DMS 273 treated with DMSO at 0.1 percent for 48 hours (cell line): ENCODE data around the gene SH3D19.
"Not testable (repeated sequence)": the region's sequence is repeated elsewhere in the genome, so short reads cannot be mapped to it uniquely, and the experiment has no call there.

Experiments
- DNase-seq: peaks from one replicate; lab custom pipeline; 2025; lab: John Stamatoyannopoulos, UW

The SH3D19 gene

DNA sequence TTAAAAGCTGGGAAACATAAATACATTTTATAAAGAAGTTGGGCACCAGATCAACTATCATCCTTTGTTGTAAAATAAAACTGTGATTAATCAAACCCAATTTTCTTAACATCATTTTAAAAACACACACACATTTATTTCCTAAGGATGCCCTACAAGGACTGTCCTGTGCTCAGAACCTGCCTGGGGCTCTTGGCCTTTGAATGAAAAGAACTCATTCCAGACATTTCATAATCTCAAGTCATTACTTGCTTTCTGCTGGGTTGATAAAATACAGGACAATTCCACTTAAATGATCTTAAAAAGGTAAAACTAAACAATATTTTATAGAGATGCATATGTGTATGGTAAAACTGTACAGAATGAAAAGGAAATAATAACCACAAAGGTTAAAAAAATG lies 2.8 kb downstream of the SH3D19 start:
- DNase-seq, result no peak

DNA sequence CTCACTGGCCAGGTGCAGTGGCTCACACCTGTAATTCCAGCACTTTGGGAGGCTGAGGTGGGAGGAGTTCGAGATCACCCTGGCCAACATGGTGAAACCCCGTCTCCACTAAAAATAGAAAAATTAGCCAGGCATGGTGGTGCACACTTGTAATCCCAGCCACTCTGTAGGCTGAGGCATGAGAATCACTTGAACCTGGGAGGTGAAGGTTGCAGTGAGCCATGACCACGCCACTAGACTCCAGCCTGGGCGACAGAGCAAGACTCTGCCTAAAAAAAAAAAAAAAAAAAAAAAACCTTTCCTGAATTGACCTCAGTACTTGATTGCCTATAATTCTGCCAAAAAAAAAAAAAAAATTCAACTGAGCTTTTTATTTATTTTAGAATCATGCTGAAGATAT lies 3.2 kb downstream of the SH3D19 start:
- not testable (repeated sequence) for DNase-seq

DNA sequence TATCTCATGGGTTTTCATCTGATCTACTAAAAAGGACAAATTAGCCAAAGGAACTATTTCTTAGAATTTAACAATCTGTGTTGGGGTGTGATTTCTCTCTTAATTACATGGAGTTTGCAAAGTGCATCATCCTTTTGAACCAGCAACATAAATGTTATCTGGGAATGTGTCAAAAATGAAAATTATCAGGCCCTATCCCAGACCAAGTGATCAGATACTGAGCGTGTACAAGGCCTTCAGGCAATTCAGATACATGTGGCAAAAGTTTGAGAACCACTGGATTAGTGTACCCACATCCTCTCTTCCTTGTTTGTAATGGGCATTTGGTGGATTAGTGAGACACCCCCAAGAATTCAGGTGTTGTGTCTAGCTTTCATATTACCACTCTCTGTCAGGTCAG lies 3.8 kb downstream of the SH3D19 start:
- DNase-seq, result no peak

DNA sequence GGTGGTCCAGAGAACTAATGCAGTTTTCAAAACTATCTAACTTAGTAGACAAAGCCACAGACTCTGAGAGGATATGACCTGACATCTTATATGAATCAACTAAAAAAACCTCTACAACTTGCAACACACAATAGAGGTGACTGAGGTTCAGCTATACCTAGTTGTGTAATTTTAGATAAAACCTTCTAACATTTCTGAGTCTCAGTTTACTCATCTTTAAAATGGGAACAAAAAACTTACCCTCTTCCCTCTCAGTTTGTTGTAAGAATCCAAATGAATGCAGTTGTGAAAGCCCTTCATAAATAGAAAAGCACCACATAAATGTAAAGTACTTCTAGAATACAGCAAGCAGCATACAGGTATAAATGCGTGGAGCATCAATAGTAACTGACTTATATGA lies 5.9 kb downstream of the SH3D19 start:
- no peak for DNase-seq

DNA sequence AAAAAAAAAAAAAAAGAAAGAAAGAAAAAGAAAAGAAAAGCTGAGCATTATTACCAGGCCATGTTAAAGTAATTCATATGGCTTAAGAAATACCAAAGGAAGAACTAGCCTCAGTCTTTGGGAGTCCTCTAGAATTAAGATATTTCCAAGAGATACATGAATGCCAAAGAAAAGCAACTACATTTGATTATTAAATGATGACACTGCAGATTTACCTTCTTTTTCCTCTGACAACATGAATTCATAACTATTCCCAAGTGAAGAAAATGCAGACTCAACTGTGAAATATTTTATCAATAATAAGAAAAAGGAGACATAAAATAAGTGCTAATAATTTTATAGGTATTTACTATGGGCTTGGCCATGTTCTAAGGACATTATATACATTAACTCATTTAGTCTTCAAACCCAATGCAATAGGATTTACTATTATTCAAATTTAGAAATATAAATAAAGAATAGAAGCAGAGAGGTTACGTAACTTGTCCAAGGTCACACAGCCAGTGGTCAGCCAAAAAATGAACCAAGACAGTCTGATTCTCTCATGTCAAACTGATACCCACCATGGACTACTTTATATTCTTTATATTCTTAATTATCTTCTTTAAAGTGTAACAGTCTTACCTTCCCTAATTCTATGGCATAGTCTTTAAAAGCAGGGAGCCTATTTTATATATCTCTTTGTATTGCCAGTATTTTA lies 6.9 kb downstream of the SH3D19 start:
- DNase-seq, result no peak

DNA sequence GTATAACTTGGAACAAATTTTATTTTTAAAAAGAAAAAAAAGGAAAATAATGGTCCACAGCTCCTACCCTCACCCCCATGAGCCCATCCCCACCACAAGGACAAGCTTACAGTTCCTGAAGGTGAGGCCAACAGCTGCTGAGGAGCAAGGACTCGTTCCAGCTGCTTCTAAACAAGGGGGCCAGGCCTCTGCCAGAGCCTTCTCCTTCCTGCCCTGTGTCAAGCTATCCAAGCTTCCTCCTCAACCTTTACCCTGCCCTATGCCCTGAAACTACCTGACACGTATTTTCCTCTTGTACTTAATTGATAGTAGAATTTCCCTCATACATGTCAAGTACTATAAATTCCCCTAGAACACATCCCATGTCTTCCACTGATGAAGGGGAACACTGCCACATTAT lies 8.8 kb downstream of the SH3D19 start:
- no peak for DNase-seq

DNA sequence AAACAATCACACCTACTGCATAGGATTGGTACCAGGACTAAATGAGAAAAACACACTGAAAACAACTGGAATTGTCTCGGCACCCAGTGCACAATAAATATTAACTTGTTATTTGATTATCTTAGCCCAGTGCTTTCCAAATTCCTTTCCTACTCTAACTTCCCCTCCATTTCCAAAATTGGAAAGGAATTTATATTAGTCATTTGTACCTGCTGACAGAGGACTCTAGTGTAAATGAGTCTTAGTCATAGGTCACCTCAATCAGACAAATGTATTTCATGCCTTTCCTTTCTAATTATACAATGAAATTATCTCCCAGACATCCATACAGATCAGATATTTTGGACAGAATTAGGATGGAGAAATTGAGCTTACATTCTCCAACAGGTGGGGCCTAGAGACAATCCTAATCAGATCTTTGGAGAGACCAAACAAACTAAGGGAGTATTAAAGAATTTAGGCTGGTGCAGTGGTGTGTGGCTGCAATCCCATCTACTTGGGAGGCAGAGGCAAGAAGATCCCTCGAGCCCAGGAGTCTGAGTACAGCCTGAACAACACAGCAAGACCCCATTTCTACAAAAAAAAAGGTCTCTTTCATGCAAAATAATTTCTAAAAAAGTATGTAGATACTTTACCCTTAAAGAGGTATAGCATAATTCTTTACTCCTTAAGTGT lies 10.1 kb downstream of the SH3D19 start:
- DNase-seq, result no peak

DNA sequence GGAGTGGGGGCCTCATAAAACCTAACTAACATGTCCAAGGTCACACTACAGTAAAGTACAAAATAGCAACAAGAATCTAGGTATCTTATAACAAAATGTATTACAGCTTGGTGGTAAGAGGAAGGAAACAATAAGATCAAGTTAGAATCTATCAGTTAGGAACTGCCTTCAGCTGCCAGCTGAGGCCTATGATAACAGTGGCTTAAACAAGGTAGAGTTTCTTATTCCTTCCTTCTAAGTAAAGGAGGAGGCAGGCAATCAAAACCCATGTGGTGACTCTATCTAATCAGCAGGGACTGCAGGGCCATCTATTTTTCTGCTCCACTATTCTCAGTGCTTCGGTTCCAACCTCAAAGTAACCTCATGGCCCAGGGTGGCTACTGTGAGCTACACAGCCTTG lies 10.9 kb downstream of the SH3D19 start:
- DNase-seq, result no peak

DNA sequence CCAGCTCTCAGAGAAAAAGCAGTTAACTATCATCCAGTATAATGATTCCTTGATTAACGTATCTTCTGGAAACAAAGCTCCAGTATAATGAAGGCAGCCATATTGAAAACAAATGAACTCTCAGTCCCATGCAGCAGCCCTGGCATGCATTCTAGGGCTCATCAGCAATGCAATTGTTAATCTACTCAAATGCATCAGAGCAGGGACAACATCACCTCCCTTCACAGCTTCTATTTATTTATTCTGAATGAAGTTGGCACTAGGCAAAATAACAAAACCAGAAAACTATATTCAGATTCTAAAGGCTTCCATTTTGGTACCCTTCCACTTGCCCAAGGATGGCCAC lies 11.4 kb downstream of the SH3D19 start:
- no peak for DNase-seq

DNA sequence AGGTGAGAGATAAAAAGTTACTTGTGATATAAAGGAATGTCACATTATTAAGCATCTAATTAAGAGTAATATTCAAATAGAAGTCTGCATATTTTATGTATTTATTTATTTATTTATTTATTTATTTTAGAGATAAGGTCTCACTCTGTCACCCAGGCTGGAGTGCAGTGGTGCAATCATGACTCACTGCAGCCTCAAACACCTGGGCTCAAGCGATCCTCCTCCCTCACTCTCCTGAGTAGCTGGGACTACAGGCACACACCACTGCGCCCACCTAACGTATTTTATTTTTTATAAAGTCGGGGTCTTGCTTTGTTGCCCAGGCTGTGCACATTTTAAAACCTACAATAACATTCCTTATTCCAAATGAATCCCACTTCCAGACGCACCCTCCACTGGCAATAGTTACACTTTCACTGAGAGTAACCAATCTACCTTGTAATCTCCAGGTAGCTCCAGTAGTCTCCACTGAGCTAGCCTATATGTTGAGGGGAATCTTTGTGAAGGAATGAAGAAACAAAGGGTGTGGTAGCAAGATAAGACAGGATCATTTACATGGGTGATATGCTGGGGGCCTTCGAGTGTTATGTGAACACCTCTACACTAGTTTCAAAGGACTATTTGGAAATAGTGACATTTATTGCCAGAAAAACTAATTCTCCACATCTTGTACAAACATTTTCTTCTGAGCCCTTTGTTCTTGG lies 11.9 kb downstream of the SH3D19 start:
- DNase-seq, result no peak

DNA sequence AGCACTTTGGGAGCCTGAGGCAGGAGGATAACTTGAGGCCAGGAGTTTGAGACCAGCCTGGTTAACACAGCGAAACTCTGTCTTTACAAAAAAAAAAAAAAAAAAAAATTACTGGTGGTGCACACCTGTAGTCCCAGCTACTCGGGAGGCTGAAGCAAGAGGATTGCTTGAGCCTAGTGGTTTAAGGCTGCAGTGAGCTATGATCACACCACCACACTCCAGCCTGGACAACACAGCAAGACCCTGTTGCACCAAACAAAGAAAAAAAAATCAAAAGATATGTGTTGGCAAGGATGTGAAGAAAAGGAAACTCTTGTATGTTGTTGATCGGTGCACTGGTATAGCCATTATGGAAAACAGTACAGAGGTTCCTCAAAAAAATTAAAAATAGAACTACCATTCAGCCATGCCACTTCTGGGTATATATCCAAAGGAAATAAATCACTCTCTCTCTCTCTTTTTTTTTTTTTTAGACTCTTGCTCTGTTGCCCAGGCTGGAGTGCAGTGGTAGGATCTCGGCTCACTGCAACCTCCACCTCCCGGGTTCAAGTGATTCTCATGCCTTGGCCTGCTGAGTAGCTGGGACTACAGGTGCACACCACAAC lies 15.2 kb downstream of the SH3D19 start:
- DNase-seq, result no peak

DNA sequence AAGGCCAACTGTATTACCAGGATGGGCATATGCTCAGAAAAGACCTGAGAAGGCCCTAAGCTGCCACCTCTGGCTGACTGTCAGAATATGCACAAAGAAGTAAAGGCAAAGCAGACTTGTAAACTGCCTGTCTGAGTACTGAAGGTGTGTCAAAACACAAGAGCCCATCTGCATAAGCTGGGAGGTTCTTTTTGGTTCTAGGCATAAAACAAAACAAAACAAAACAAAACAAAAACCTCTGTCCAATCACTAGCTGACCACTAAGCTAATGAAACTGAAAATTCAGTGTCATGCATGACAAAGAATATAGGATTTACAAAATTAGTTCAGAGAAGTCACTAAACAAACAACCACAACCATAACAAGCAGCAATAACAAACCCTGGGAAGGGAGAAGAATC lies 20.6 kb downstream of the SH3D19 start:
- peak; percentile 28 for DNase-seq

DNA sequence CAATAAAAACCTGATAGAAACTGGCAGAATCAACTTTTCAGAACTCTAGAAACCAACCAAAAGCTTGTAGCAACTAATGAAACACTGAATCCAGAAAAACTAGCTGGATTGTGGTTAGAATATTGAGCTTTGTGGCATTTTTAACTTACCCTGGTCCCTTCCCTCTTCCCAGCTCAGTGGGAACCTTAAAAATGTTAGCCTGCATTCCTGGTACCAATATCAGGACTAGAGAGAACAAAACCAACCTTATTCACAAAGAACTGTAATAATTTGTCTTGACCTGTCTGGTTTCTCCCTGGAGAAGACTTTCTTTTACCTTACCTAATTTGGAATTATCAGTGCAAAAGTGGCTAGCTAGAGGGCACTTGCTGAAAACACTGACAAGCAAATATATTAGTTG lies 21.2 kb downstream of the SH3D19 start:
- DNase-seq, result no peak

DNA sequence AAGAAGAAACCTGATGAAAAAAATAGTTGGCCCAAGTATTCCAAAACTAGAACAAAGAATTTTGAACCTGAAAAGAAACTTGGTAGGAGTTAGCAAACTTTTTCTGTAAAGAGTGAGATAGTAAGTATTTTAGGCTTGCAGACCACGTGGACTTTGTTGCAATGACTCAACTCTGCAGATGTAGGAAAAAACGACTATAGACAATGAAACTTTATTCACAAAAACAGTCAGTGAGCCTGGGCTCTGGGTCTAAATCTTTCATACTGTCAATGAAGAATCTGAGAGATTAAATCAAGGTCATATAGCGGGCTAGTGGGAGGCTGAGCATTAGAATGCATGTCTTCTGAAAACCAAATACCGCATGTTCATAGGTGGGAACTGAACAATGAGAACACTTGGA lies 23.0 kb downstream of the SH3D19 start:
- no peak for DNase-seq

DNA sequence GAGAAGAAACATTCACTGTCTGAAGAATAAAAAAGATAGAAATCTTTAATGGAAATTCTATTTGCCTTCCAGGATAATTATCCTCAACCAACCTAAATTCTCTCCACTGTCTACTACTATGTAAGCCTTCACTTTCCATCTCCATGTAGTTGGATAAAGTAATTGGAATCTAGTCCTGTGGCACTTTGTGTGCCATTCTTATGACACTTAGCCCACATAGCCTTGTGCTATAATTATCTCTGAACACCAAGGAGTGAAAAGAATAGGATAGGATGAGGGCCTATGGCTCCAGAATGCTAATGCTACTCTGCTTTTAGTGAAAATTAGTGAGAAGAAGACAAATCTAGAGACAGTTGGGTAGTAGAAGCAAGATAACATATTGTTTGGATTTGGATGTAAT lies 28.2 kb downstream of the SH3D19 start:
- no peak for DNase-seq

DNA sequence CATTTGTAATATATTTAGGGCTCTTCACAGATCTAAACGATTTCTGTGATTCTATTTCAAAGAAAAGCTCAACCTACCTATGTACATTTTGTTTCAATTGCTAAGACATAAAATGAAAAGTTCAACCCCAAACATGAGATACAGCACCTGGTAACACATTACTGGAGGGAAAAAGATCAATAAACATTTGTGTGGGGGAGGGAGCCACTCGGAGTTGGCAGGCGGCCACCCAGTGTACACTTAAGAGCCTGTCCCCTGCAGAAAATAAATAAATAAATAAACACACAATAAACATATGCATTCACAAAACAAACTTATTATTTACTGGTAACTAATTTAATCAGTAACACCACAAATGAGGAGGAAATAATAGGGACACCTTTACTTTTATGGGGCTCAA lies 29.2 kb downstream of the SH3D19 start:
- DNase-seq, result no peak

DNA sequence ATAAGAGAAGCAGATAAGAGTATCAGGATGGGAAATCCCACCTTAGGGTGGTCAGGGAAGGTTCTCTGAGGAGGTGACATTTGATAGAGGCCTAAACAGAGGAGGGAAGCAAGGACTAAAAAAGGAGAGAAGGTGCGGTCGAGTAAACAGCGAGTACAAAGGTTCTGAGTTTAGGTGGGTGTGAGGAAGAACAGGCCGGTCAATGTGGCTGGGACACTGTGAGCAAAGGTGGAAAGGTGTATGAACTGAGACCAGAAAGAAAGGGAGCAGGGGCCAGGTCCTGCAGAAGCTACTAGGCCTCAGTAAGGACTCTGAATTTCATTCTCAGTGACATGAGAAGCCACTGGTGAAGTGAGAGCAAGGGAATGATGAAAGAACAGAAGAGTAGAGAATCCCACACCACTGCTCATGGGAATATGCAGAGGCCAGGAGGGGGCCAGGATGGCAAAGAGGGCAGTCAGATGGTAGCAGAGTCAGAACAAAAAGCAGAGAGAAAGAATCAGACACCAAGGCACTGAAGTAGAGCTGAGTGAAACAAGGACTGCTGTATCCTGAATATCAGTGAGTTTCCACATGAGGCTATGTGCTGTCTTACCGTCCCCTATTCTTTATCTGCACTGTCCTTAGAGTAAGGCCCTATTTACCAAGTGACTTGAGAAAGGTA lies 30.4 kb downstream of the SH3D19 start:
- DNase-seq, result no peak

DNA sequence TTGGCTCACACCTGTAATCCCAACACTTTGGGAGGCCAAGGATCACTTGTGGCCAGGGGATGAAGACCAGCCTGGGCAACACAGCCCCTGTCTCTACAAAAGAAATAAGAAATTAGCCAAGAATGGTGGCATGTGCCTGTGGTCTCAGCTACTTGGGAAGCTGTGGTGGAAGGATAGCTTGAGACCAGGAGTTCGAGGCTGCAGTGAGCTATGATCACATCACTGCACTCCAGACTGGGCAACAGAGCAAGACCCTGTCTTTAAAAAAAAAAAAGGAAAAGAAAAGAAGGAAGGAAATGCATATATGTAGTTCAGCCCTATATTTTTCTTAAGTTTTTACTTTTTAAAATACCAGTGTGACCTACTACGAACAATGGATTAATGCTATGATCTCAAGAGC lies 33.4 kb downstream of the SH3D19 start:
- DNase-seq, result no peak

DNA sequence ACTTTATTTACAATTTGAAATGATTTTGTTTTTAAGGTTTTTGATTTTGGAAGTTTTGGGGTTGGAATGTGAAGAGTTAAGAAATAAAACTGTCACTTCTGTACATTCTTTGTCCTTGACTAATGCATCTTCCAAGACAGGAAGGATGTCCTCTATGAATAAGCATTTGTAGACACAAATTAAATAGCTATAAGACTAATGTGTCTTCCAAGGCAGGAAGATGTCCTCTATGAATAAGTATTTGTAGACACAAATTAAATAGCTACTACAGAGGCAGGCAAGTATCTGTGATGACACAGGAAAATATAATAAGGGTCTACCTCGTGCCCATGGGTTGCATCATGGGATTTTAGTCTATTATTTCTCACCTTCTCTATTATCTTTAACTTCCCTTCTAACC lies 33.9 kb downstream of the SH3D19 start:
- no peak for DNase-seq

DNA sequence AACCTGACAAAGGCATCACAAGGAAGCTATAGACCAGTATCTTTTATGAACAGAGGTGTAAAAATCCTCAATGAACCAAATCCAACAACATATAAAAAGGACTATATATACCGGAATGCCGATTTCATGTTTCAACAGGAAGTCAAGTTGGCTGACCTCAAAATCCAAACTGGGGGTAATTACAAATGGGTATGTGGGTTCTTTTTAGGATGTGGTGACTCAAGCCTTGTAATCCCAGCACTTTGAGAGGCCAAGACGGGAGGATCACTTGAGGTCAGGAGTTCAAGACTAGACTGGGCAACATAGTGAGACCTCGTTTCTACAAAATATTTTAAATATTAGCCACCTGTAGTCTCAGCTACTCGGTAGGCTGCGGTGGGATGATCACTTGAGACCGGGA lies 38.0 kb downstream of the SH3D19 start:
- no peak for DNase-seq

DNA sequence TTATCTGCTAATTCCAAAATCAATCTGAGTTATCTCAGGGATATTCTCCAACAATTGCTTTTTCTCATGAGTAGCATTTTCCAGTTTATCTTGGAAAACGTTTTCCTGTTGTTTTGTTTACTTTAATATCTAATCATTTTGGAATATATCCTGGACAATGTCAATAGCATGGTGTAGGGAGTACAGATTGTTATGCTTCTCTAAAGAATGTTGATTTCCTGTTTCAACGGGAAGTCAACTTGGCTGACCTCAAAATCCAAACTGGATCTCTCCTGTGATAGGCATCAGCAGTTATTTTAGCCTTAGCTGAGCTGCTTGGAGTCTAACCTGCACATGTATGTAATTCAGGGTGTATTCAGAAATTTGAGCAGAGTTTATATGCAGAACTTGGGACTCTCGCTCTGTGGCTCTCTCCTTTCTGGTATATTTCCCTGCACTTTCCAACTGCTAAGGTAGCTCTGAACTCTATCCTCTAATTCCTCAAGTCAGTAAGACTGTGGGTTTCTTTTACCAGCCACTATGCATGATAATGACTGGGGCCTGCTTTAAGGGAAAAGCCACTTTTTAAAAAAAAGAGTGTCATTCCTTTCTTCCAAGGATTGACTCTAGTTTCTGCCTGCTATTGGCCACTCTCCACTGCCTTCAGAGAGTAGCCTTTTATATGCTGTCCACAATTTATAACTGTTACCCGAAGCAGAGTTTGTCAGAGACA lies 40.7 kb downstream of the SH3D19 start:
- DNase-seq, result no peak
